Endothelial cell of hepatic sinusoid (primary cell): ENCODE results near the gene CLIP2.

Experiments used
- in situ Hi-C: cut with HindIII; loops from 2 replicates; pipeline ENCODE4 v1.10.0; 2017; ENCODE audit warnings: low sequenced_read_pairs

The CLIP2 gene

DNA sequence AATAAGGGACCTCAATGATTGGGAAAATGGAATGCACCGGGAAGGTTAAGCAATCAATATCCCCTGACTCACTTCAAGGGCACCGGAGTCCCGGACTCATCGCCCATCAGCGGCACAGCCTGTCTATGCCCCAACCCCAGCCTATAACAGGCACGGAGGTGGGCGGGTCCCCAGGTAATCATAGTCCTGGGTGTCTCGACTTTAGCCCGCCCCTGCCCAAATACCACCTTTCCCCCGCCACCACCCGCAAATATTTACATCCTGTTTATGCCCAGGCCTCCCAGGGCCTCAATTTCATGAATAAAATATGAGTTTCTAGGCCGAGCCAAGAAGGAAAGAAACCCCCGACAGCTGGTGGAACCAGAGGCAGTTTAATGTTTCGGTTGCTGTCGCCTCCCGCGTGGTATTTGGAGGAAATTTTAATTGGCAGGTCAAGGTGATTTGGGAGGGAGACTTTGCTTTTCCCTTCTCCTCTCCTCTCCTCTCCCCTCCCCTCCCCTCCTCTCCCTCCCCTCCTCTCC is 19.4 kb upstream of the CLIP2 start:
- in situ Hi-C loops = no loop called here

DNA sequence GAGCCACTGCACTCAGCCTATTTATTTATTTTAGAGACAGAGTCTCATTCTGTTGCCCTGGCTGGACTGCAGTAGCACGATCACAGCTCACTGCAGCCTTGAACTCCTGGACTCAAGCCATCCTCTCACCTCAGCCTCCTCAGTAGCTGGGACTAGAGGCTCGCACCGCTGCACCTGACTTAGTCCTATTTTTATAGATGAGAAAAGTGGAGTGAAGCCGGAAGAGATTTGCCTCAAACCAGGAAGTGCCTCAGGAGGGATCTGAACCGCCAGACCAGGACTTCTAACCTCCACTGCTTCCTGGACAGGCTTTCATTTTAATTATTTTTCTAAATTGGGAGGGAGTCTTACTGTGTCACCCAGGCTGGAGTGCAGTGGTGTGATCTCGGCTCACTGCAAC is 17.5 kb upstream of the CLIP2 start:
- in situ Hi-C loops = no loop called here

DNA sequence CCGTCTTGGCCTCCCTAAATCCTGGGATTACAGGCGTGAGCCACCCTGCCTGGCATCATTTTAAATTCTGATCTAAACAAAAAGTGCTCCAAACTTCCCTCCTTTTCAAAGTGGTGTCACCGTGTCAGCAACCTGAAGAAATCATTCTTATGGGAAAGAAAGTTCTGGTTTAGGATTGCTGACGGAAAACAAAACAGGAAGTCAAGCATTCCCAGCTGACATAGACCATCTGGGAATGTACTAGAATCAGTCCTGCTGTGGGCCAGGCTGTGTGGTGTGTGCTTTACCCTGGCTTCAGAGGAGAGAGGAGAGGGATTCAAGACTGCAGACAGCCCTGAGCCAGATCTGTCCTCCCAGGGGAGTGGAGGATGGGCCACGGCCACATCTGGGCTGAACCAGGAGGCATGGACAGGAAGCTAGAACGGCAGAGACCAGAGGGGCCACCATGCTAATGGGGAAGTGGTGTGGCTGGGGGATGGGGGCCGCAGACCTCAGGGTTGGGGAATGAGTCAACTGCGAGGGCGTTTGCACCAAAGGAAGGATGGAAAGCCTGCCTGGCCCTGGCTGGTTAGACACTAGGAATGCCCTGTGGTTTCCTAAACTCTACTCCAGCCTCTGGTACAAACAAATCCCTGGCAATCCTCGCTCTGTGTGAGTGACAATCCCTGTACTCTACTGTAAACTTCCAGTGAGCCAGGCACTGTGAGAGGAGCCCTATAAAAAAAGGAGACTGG is 16.7 kb upstream of the CLIP2 start:
- in situ Hi-C loops = no loop called here

DNA sequence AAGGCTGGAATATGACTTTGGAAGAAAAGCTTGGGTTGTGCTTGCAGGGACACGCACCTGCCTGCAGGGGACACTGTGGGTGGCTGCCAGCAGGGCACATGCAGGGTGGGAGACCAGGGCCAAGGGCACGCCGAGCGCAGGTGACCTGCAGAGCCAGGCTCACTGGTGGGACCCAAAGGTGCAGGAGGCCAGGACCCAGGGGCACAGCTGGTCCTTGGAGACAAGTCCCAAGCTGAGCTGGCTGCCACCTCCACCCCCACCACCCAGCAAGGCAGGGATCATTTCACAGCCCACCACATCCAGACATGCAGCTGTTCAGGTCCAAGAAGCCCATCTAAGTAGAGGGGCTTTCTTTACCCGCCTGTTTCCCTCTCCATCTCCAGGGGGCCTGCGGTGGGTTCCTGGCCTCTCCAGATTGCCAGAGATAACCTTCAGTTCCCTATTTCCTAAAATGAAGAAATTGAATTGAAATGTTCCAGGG is 13.8 kb upstream of the CLIP2 start:
- in situ Hi-C loops = no loop called here

DNA sequence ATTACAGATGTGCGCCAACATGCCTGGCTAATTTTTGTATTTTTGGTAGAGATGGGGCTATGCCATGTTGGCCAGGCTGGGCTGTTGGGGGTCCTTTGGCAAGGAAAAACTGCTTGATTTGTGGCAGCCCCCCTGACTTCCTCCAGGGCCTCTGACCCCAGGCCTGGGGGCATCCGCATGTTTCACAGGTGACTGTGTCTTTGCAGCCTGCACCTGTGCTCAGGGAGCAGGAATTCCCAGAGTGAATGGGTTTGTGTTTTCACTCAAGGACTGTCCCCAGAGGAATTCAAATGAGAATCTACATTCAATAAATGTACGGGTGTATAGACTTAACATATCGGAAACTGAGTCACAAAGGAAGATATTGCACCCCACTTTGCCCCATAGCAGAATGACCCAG is 11.6 kb upstream of the CLIP2 start:
- in situ Hi-C loops = no loop called here

DNA sequence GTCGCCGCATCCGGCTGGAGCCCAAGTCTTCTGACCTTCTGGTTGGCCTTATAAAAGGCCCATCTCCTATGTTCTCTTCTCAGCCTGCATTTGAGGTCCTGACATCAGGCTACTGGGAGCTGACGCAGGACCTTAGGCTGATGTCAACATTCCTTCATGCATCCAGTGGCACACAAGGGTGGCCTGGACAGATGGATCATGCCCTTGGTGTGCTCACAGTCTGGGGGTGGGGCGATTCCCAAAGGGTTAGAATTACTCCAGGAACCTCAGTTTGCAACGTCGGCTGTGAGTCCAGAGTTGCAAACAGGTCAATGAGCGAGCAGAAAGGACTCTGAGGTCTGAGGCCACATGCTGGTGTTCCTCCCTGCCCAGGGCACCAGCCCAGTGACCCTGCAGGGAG is 8.2 kb upstream of the CLIP2 start:
- in situ Hi-C loops = loop anchor here (5.0 kb wide), 1 partner anchor 91 kb away; no protein-coding TSS in a partner anchor

DNA sequence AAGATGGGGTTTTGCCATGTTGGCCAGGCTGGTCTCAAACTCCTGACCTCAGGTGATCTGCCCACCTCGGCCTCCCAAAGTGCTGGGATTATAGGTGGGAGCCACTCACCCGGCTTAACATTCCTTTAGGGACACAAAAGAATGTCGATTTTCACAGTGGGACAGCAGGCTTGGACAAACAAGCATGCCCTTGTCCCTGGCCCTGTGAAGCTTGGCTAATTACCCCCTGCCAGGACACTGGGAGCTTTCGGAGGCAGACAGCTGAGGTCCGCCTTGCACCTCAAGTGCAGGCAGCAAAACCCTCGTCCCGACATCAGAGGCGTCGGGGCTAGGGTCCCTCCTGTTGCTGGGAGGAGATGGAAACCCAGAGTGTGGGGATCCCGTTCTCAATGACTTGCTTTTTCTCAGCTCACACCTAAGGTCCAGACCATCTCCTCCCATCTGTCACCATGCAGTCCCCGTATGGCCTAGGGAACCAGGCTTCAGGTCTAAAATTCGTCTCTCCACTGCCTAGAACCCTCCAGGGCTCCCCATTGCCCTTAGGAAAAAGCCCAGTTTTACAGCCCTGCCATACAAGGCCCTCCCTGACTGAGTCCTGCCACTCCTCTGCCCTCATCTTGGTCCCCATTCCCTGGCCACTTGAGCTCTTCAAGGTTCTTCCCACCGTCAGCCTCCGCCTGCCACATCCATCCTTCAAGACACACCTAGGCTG is 6.3 kb upstream of the CLIP2 start:
- in situ Hi-C loops = loop anchor here (5.0 kb wide), 1 partner anchor 89 kb away; no protein-coding TSS in a partner anchor

DNA sequence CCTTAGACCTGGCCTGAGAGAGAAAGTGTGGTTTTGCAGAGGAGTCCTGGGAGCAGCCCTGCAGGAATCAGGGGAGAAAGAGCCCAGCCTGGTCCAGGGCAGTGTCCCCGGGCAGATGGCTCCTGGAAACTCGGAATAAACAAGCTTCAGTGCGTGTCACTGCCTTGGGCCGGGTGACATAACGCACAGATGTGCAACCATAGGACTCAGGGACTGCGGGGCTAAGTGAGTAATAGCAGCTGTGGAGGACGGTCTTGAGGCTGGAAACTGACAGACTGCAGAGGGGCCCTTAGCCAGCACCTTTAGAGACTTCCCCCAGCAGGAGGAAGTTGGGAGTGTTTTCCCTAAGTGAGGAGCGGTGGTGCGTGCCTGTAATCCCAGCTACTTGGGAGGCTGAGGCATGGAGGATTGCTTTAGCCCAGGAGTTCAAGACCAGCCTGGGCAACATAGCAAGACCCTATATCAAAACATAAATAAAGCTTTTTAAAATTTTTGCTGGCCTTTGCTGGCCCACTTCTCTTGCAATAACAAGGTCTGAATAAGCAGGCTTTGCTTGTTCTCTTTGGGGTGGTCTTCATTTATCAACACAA is 5.3 kb upstream of the CLIP2 start:
- in situ Hi-C loops = loop anchor here (5.0 kb wide), 1 partner anchor 88 kb away; no protein-coding TSS in a partner anchor

DNA sequence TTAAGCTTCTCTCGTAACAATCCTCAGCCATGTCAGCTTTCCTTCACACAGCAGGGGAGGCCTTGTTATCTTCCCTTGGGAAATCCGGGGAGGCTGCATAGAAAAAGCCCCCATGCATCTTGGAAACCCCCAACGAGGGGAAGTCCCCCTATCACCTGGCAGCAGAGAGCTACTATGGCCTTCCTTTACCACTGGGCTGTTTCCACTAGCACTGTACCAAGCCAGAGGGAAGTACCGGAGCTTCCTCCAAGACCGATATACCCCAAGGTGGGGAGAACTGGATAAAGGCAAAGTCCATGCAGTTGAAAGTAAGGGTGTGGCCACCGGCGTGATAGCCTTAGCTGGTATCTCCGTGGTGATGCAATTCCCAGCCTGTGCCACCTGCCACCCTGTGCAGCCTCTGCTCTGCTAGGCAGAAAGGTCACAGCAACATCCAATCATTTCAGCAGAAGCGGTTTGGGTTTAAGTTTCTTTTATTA is 4.4 kb upstream of the CLIP2 start:
- in situ Hi-C loops = loop anchor here (5.0 kb wide), 1 partner anchor 87 kb away; no protein-coding TSS in a partner anchor

DNA sequence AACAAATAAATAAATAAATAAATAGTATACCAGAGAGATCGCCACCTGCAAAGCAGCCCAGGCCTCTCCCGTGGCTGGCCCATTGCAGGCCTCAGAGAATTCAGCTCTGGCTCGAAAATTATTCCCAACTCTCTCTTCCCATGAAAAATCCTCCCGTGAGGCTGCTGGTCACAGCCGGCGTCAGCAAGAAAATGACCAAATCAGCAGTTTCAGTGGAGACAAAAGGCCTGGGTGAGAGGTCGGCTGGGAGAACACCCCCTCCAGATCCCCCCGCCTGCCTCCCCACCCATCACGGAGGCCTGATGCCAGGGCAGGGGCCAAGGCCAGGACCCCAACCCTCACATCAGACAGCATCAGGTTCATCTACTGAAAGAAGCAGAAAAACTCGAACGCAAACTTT is 3.1 kb upstream of the CLIP2 start:
- in situ Hi-C loops = no loop called here

DNA sequence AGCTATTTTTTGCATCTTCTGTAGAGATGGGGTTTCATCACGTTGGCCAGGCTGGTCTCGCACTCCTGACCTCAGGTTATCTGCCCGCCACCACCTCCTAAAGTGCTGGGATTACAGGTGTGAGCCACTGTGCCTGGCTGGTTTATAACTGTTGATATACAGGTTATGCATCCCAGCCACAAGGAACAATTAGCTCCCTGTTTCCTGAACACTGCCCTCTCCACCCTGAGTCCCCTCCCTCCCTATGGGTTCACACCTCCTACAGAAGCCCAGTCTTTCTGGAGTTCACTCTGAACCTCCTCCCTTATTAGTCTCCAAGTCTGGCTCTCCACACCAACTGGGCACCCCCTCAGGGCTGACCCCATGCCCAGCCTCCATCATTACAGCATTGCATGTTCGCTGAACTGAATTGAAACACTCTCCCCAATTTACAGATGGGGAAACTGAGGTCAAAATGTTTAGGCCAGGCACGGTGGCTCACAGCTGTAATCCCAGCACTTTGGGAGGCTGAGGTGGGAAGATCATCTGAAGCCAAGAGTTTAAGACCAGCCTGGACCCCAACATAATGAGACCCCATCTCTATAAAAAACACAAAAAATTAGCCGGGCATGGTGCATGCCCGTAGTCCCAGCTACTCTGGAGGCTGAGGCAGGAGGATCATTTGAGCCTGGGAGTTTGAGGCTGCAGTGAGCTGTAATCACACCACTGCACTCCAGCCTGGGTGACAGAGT is 1.7 kb upstream of the CLIP2 start:
- in situ Hi-C loops = no loop called here

DNA sequence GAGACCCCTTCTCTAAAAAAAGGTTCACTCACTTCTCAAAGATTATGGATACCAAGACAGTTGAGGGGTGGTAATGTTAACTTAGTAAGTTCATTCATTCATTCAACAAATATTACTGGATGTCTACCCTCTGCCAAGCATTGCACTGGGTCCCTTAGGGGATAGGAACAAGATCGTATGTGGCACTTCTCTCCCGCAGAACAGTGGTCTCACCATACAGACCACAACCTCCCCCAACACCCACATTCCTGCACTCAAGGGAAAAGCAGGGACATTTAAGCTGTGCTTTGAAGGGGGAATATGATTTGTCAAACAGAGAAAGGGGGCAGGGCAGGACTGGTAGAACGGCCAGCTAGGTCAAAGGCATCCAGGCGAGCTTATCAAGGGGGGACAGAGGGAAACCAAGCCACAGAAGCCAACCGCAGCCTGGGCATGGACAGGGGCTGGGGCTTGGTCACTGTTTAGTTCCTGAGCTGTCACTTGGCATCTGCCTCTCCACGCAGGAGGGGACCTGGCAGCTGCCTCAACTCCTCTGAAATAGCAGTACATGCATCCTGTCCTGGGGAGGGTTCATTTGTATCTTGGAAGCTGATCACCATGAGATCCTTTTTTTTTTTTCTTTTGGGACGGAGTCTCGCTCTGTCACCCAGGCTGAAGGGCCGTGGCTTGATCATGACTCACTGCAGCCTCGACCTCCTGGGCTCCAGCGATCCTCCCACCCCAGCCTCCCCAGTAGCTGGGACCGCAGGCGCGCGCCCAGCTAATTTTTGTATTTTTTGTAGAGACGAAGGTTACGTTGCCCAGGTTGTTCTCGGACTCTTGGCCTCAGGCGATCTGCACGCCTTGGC is 949 bp upstream of the CLIP2 start:
- in situ Hi-C loops = no loop called here

DNA sequence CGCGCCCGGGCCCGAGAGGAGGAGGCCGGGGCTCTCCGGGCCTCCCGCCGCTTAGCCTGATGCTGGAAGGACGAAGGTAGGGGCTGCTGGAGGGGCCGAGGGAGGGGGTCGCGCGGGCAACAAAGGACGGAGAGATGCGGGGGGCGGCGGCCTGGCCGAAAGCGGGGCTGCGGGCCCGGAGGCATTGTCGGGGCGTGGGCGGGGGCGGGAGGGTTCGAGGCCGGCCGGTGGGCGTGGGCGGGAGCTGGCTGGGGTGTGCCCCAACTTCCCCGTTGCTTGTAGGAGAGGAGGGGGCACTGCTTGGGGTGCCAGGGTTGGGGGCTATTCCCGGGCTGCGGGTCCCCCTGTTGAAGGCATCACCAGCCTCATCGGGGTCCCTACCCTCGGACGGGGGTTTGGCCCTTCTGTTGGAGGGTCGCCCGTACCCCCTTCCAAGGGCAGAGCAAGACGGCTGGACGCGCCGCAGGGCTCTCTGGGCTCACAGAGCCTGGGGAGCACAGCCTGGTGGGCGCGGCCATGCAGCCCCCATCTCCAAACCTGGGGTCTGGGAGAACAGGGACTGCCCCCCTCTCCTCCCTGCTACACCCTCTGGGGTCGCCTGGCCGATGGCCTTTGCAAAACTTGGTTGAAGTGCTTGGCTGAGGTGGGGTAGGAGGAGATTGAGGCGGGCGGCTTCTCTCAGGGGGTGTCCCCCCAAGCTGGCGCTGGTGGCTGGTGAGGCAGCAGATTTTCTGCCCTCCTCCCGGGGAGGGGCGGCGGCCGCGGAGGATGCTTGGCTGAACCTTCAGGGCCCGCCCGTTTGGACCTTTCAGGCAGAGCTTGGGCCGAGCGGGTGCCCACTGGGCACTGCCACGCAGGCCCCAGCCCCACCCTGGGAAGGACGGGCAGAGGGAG is 699 bp downstream of the CLIP2 start:
- in situ Hi-C loops = loop anchor here (5.0 kb wide), 1 partner anchor 113 kb away; no protein-coding TSS in a partner anchor

DNA sequence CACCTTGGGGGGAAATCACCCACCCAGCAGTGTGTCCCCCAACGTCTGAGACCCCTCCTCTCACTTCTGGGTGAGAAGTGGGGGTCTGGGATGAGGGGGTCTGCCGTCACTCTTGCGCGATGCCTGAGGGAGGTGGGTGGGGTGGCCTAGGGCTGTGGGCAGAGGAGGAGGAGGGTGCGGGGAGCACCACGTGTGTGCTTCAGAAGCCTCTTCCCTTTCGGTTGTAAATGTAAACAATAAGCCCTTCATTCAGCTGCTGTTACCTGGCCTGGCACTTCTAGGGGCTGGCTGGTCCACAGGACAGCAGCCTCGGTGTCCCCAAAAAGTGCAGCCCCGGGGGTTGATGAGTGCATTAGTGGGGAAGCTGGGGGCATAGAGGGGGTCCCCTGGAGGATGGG is 1.3 kb downstream of the CLIP2 start:
- in situ Hi-C loops = loop anchor here (5.0 kb wide), 1 partner anchor 113 kb away; no protein-coding TSS in a partner anchor

DNA sequence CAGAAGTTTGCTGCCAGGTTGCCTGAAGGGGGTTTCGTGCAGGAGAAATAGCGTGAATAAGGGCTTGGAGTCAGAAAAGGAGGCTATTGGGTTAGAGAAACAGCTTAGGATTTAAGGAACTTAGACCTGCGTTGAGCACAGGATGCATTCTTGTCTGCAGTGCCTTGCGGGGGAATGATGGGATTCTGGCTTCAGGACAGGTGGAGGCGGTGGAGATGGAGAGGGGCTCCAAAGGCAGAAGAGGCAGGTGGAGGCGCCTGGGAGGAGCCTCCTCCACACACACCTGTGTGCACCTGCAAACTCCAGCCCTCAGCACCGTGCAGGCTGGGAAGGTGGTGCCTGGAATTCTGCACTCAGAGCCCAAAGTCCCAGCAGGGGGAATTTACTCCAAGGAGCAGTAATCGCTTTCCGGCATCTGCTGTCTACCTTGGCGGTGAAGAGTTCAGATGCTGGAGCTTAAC is 1.8 kb downstream of the CLIP2 start:
- in situ Hi-C loops = loop anchor here (5.0 kb wide), 1 partner anchor 114 kb away; no protein-coding TSS in a partner anchor

DNA sequence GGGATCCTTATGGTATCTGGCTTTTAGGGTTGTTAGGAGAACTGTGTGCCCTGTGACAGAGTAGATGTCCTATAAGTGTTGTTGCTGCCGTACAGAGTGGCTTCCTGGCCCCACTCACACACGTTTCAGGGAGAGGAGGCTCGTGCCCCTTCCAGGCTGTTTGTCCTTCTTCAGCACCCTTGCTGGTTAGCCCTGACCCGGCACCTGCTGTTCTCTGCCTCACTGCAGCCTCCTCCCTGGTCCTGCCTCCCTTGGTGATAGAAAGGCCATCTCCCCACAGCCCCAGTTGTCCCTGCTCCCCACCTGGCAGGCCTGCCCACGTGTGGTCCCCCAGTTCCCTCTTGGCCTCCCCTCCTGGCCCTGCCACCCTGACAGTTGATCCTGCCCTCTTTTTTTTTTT is 2.3 kb downstream of the CLIP2 start:
- in situ Hi-C loops = loop anchor here (5.0 kb wide), 1 partner anchor 114 kb away; no protein-coding TSS in a partner anchor

DNA sequence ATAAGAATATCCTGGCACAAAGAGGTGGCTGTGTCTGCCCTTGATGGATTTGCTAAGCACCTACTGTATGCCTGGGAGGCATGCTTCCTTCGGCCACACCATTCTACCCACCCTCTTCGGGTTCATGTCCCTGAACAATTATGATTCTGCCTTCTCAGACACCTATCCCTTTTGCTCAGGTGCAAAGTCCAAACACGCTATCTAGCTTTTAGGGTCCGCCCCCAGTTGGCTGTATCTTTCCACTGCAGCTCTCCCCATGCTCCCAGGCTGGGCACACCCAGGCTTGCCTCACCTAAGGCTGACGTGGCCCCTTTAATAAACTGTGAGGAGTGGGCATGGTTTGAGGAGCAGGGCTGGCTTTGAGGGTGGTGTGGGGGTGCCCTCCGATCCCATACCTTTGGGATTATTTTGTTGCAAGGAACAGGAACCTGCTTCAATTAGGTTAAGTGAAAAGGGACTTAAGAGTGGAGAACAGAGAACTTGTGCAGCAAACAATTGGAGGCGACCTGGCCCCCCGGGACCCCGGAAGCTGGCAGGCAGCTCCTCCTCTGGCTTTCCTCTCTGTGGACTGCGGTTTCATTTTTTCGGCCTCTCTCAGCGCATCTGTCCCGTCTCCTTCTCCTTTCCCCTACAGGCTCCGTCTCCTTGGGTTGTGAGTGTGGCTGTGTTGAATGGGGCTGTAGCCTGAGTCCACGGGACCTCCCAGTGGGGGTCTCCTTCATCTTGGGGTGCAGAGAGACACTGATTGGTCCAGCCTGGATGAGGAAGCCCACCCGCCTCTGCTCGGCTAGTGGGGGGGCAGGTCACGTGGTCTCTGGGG is 3.8 kb downstream of the CLIP2 start:
- in situ Hi-C loops = loop anchor here (5.0 kb wide), 1 partner anchor 116 kb away; no protein-coding TSS in a partner anchor

DNA sequence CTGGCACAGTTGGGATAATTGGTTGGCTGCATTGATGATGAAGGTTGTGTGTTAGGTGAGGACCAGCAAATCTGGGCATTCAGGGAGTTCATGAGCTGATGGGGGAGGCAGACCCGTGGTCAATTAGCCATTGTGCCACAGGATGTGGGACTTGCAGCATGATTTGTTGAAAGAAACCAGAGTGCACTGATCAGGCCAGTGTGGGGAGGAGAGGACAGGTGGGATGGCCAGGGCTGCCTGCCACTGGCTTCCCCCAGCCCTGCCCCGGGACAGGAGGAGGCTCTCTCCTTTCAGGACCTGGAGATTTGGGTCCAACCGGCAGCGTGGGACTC is 4.3 kb downstream of the CLIP2 start:
- in situ Hi-C loops = loop anchor here (5.0 kb wide), 1 partner anchor 116 kb away; no protein-coding TSS in a partner anchor
